ENCODE measurements around the gene APC2. TPM values are rescaled to one million over a fixed set of nuclear protein-coding genes. Genes with fewer than 3 reads are reported as not detected.
A peak's percentile ranks its signal among the peaks of the same experiment; 100 is the strongest.
"Not testable (repeated sequence)": the region's sequence is repeated elsewhere in the genome, so short reads cannot be mapped to it uniquely, and the experiment has no call there.

Gene APC2
- total and polyA plus RNA-seq, 7 donors: under 0.01 to 2.0 (median 1.1) TPM; not detected in 2

- H3K27ac ChIP-seq: peak overlapping the region in 2 of 4 donors; percentile 85 to 90
- intact Hi-C loops (cut with DNase I): loop anchor here (5.0 kb wide), 1 partner anchor 400 kb away; no protein-coding TSS in a partner anchor
- H3K4me1 ChIP-seq: peaks cover 0 to 31% (median 27%) of the 10 kb centered on the region in 4 donors
- no peak for TF ChIP-seq POLR2AphosphoS5 (IDR thresholded peaks at IDR 0.05)
- no peak for TF ChIP-seq CTCF (IDR thresholded peaks at IDR 0.05)
- no peak for TF ChIP-seq POLR2A (IDR thresholded peaks at IDR 0.05)
- no peak for TF ChIP-seq EP300 (IDR thresholded peaks at IDR 0.05)
- 42 to 69% methylated on average over 8 of the region's 8 CpGs for WGBS, 2 donors
- no peaks in the 10 kb centered on the region for H3K27me3 ChIP-seq
- DNase-seq: no peak
- H3K36me3 ChIP-seq: peaks cover 33 to 66% (median 47%) of the 10 kb centered on the region in 4 donors
- no peaks in the 10 kb centered on the region for H3K9me3 ChIP-seq
- H3K4me3 ChIP-seq: peak overlapping the region in 2 of 4 donors; percentile 75 to 89
Observed at GRCh38 chr19:1437609-1438008, 12.3 kb upstream of the APC2 start.

DNA sequence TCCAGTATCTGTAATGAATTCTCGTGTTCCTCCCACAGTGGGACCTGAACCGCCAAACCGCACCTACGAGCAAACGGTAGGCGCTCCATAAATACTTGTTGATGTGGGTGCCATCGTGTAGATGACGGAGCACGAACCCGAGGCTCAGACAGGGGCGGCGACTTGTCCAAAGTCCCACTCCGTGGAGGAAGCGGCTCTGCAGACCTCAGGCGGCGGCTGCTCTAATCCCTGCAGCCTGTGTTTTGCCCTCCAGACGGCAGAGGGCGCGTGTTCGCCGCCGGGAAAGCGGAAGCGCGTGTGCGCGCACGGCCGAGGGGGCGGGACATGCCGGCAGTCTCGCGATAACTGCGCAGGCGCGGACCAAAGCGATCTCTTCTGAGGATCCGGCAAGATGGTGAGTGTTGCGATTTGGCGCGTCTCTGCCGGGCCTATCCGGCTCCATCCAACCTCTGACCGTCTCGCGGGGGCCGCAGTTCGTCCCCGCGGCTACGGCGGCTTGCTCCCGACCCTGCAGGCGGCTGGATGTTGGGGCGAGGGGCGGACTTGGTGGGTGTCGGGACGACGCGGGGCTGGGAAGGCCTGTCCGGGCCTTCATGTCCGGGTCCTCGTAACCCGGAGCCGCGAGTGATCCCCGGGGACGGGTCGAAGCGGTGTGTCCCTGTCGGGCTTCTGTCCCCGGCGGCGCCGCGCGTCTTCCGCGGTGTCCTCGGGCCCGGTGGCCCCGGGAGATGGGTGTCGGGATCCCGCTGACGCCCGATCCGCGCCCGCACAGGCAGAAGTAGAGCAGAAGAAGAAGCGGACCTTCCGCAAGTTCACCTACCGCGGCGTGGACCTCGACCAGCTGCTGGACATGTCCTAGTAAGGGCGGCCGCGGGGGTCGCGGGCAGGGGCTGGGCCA, 11.6 kb upstream of the APC2 start, which contains the start of gene RPS15:
Gene RPS15, plus strand, starts transcription at position 362 of the 898 bp plus-strand sequence. Its CDS starts 30 bp downstream, at position 392.
- TF ChIP-seq POLR2AphosphoS5 (IDR thresholded peaks at IDR 0.05): peak; percentile 95 to 99 (median 97)
- TF ChIP-seq POLR2A (IDR thresholded peaks at IDR 0.05): peak; percentile 89 to 90
- no peak for TF ChIP-seq EP300 (IDR thresholded peaks at IDR 0.05)
- TF ChIP-seq CTCF (IDR thresholded peaks at IDR 0.05): peak; percentile 74 to 95 (median 90)
- Histone ChIP-seq H3K27ac (peak within 1 kb of the TSS; percentile 85 to 91 (median 88)), H3K36me3 (peaks cover 26 to 63% (median 40%) of the 10 kb centered on the region in 4 donors), H3K4me3 (peak within 1 kb of the TSS; percentile 70 to 99 (median 82)), H3K27me3 (no peaks in the 10 kb centered on the region), H3K4me1 (peaks cover 0 to 31% (median 27%) of the 10 kb centered on the region in 4 donors), H3K9me3 (no peaks in the 10 kb centered on the region)
- WGBS, 2 donors: 1 to 2% methylated on average over 100 of the region's 100 CpGs
- DNase-seq: peak; percentile 97
- intact Hi-C loops (cut with DNase I): loop anchor here (5.0 kb wide), 1 partner anchor 401 kb away; no protein-coding TSS in a partner anchor

DNA sequence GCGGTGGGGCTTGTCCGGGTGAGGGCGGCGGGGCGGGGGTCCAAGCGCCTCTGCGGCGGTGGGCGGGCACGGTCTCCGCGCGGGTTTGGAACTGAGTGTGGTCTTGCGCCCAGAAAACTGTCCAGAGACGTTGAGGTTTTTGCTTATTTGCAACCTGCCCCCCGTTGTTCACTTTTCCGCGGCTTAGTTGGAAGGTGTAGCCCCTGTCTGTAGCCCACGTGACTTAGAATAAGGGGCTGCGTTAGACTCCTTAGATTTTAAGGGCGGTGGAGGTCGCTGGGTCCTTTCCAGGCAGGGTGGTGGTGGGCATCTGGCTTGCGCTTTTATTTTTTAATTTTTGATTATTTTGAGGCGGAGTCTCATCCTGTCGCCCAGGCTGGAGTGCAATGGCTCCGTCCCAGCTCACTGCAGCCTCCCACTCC, 11.0 kb upstream of the APC2 start:
- DNase-seq: no peak
- Histone ChIP-seq H3K27me3 (no peaks in the 10 kb centered on the region), H3K9me3 (no peaks in the 10 kb centered on the region), H3K27ac (peak overlapping the region; percentile 85 to 91 (median 88)), H3K36me3 (peaks cover 24 to 56% (median 33%) of the 10 kb centered on the region in 4 donors), H3K4me3 (peak overlapping the region; percentile 70 to 99 (median 82)), H3K4me1 (peaks cover 0 to 31% (median 27%) of the 10 kb centered on the region in 4 donors)
- intact Hi-C loops (cut with DNase I): loop anchor here (5.0 kb wide), 1 partner anchor 402 kb away; no protein-coding TSS in a partner anchor
- WGBS, 2 donors: 1% methylated on average over 26 of the region's 26 CpGs
- no peak for TF ChIP-seq POLR2A (IDR thresholded peaks at IDR 0.05)
- TF ChIP-seq POLR2AphosphoS5 (IDR thresholded peaks at IDR 0.05): no peak
- TF ChIP-seq EP300 (IDR thresholded peaks at IDR 0.05): no peak
- no peak for TF ChIP-seq CTCF (IDR thresholded peaks at IDR 0.05)

- not testable (repeated sequence) for DNase-seq, H3K27me3 ChIP-seq, H3K9me3 ChIP-seq
- WGBS, 2 donors: 78 to 85% methylated on average over 57 of the region's 57 CpGs
- intact Hi-C loops (cut with DNase I): loop anchor here (5.0 kb wide), 1 partner anchor 402 kb away; no protein-coding TSS in a partner anchor
- Histone ChIP-seq H3K4me1 (peaks cover 0 to 35% (median 30%) of the 10 kb centered on the region in 4 donors), H3K36me3 (peaks cover 20 to 48% (median 26%) of the 10 kb centered on the region in 4 donors), H3K27ac (peak overlapping the region in 3 of 4 donors; percentile 85 to 91 (median 90)), H3K4me3 (peak overlapping the region; percentile 70 to 99 (median 82))
Observed at GRCh38 chr19:1439525-1440417, 10.2 kb upstream of the APC2 start.

Measured in sigmoid colon (tissue), 7 donors.